WI38 (cell line): Measurements from ENCODE around the gene CEBPZ.
"Not testable (repeated sequence)": the region's sequence is repeated elsewhere in the genome, so short reads cannot be mapped to it uniquely, and the experiment has no call there.

ENCODE experiments used
- H3K4me3 ChIP-seq: 2 replicates; pipeline ENCODE4 v1.5.1; 2011; ENCODE audit warnings: low read depth, mild to moderate bottlenecking, control low read depth, low read length
- TF ChIP-seq, protein P1 (sequence below): IDR thresholded peaks from 2 replicates; pipeline ENCODE4 v1.5.1; 2012; ENCODE audit warnings: low read depth, mild to moderate bottlenecking, control low read depth, low read length

The CEBPZ gene

DNA sequence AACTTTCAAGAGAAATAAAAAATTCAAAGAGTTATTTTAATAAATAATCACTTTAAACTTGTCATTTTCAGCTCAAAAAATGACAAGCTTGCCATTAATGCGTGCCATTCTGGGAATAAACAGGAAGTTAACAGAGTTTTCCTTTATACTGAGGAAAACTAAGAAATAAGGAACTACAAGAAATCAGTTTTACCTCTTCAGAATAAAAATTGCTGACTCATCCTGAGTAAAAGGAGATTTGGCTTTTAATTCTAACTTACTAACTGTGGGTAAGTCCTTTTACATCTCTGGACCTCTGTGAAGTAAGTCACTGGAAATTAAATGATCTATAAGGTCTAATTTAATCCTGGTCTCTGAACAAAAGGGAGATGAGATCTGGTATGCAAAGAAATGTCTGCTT, 16.1 kb downstream of the CEBPZ start:
- TF ChIP-seq, protein P1, sequence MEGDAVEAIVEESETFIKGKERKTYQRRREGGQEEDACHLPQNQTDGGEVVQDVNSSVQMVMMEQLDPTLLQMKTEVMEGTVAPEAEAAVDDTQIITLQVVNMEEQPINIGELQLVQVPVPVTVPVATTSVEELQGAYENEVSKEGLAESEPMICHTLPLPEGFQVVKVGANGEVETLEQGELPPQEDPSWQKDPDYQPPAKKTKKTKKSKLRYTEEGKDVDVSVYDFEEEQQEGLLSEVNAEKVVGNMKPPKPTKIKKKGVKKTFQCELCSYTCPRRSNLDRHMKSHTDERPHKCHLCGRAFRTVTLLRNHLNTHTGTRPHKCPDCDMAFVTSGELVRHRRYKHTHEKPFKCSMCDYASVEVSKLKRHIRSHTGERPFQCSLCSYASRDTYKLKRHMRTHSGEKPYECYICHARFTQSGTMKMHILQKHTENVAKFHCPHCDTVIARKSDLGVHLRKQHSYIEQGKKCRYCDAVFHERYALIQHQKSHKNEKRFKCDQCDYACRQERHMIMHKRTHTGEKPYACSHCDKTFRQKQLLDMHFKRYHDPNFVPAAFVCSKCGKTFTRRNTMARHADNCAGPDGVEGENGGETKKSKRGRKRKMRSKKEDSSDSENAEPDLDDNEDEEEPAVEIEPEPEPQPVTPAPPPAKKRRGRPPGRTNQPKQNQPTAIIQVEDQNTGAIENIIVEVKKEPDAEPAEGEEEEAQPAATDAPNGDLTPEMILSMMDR = no peak

DNA sequence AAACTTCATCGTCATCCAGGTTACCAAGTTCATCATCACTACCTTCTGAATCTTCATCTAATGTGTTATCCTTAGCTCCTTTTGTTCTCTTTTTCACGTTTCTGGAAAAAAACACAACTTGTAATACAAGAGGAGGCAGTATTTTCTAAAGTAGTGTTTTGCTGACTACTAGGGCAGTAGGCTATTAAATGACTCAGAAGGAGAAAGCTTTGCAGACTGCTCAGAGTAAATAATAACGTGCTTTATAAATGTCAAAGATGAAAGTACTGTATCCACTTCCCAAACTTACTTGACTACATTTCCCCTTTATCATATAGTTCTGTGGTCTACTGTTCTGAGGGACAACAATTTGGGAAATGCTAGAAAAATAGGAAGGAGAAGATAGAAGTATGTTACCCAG, 19.5 kb downstream of the CEBPZ start:
- TF ChIP-seq, protein P1 = no peak
- no peak overlapping the region for H3K4me3 ChIP-seq

More for the DNA sequence above, 16.1 kb downstream of the CEBPZ start:
- no peak overlapping the region for H3K4me3 ChIP-seq

DNA sequence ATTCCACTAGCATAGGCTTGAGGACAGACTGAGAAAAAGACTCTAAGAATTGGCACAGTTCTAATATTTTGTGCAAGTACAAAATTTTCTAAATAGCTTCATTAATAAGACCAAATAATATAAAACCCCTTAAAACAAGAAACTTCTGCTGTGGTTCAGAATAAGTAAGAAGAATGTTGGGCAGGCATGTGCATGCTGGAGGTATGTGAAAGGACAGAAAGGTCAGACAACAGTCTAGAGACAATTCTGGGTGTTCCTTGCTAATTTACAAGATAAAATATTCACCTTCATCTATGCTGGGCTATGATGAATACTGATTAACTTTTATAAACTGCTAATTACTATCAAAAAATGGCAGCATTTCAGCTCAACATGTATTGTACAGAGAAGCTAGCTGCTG, 20.2 kb downstream of the CEBPZ start:
- no peak overlapping the region for H3K4me3 ChIP-seq
- TF ChIP-seq, protein P1 = no peak

DNA sequence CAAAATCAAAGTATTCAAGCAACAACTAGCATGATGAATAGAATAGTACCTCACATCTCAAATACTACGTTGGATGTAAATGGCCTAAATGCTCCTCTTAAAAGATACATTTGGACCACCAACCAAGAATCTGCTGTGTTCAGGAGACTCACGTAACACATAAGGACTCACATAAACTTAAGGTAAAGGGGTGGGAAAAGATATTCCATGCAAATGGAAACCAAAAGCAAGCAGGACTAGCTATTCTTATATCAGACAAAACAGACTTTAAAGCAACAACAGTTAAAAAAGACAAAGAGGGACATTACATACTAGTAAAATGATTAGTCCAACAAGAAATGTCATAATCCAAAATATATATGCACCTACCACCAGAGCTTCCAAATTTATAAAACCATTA, 24.6 kb downstream of the CEBPZ start:
- H3K4me3 ChIP-seq = not testable (repeated sequence)

DNA sequence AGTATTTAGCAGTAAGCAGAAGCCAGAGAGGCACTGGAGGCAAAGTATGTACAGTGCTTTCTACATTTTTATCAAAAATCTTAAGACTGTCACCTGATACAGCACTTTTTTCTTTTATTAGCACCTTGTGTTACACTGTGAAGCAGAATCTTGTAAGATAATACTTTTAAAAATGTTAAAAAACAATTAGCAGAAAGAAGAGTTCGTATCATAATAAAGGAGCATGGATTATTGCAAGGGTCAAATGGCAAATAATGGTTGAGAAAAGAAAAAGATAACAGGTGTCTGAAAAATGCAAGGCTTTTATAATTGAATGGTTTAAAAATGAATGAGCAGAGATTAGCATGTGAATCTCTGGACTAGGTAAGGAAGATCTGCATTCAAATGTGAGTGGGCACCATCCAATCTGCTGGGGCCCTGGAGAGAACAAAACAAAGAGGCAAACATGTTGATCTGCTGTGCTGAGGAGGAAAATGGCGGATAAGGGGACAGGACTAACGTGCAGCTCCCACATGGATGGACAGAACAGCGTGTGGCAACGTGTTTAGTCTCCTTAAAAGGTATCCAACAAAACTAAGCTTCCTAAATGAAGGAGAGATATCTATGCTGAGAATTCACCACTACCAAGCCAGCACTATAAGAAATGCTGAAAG, 25.6 kb downstream of the CEBPZ start:
- TF ChIP-seq, protein P1 = no peak
- H3K4me3 ChIP-seq = no peak overlapping the region

DNA sequence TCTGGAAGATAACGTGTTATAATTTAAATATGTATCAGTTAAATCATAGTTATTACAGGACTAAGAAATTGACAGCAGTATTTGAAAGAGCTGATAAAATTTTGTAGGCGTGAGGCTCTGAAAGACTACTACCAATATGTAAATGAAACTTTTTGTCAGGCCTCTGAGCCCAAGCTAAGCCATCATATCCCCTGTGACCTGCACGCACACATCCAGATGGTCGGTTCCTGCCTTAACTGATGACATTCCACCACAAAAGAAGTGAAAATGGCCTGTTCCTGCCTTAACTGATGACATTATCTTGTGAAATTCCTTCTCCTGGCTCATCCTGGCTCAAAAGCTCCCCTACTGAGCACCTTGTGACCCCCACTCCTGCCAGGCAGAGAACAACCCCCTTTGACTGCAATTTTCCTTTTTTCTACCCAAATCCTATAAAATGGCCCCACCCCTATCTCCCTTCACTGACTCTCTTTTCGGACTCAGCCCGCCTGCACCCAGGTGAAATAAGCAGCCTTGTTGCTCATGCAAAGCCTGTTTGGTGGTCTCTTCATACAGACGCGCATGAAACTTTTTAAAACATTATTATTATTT, 26.2 kb downstream of the CEBPZ start:
- H3K4me3 ChIP-seq = not testable (repeated sequence)

DNA sequence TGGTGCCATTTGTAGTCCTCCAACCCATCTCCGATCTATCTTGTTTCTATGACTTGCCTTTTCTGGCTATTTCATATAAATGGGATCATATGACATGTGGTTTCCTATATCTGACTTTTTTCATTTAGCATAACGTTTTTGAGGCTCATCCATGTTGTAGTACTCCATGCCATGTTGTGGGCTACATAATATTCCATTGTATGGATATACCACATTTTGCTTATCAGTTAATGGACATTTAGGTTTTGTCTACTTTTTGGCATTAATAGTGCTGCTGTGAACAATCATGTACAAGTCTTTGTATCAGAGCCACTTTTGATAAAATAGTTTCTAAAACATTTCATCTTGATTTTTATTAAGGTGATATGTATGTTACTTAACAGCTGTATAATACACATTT, 27.7 kb downstream of the CEBPZ start:
- TF ChIP-seq, protein P1 = no peak
- no peak overlapping the region for H3K4me3 ChIP-seq

DNA sequence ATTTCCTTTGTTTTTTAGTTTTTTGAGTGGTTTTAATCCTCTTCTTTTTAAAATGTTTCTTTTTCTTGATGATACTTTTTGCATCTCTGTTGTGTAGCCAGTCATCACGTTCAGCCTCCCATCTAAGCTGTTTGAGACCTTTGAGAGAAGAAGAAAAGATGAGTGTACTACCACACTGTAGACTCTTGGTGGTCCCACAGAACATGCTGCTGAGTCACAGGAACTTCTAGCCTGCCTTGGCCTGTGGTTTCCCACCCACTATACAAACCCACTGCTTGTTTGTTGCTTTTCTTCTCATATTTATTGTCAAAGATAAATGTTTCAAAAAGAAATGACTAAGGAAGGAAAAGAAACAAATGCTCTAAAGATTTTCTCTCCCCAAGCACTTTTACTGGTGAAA, 29.6 kb downstream of the CEBPZ start:
- no peak overlapping the region for H3K4me3 ChIP-seq
- TF ChIP-seq, protein P1 = no peak
